H1 (cell line): ENCODE results near the gene GBP5. TPM values are rescaled to one million over a fixed set of nuclear protein-coding genes. Genes with fewer than 3 reads are reported as not detected.

Experiments
- CTCF ChIA-PET: fragments of 300-600 bp; sonication (Branson Sonifier 250); formaldehyde crosslinking; loops from one replicate; lab custom pipeline; 2021; ENCODE audit not compliant: partially characterized antibody; lab: Charles Lee
- POLR2A ChIA-PET: fragments of 300-600 bp; sonication (Branson Sonifier 250); formaldehyde crosslinking; loops from one replicate; lab custom pipeline; 2021; ENCODE audit warnings: inconsistent platforms; ENCODE audit not compliant: partially characterized antibody; lab: Charles Lee
- DNase-seq, 2 experiments: peaks; one replicate each; pipeline versions ENCODE4 v3.0.0 to v3.0.0-alpha.2; 2010 to 2022; ENCODE audit warnings: low spot score in 2 of 2, low read depth in 1 of 2, mixed read lengths in 1 of 2
- FAIRE-seq: peaks from 2 replicates; lab custom pipeline; 2011; peaks lifted over from hg19 to GRCh38; lab: Jason Lieb, UNC
- H2AFZ ChIP-seq: 2 replicates; pipeline ENCODE4 v1.8.1; 2012; ENCODE audit warnings: low read length, inconsistent platforms
- H2AK5ac ChIP-seq: 2 replicates; pipeline ENCODE4 v1.6.1; 2013; ENCODE audit warnings: low read depth, low read length
- H2BK120ac ChIP-seq: replicated peaks from 2 replicates; pipeline ENCODE3; 2013; ENCODE audit warnings: low read depth, low read length, inconsistent platforms
- H2BK12ac ChIP-seq: 2 replicates; pipeline ENCODE4 v1.6.1; 2013; ENCODE audit warnings: low read depth, low read length
- H2BK15ac ChIP-seq: 2 replicates; pipeline ENCODE4 v1.6.1; 2013; ENCODE audit warnings: low read length
- H2BK20ac ChIP-seq: 2 replicates; pipeline ENCODE4 v1.6.1; 2013; ENCODE audit warnings: low read length
- H2BK5ac ChIP-seq: 2 replicates; pipeline ENCODE4 v1.6.1; 2013; ENCODE audit warnings: low read depth, low read length
- H3K14ac ChIP-seq: 2 replicates; pipeline ENCODE4 v1.6.1; 2013; ENCODE audit warnings: inconsistent platforms; ENCODE audit not compliant: insufficient read length
- H3K18ac ChIP-seq: 2 replicates; pipeline ENCODE4 v1.6.1; 2013; ENCODE audit warnings: low read length; ENCODE audit errors: extremely low read depth
- H3K23ac ChIP-seq: 2 replicates; pipeline ENCODE4 v1.6.1; 2013; ENCODE audit warnings: inconsistent platforms; ENCODE audit not compliant: insufficient read length
- H3K23me2 ChIP-seq: 2 replicates; pipeline ENCODE4 v1.6.1; 2013; ENCODE audit warnings: low read depth, low read length
- H3K27ac ChIP-seq: 2 replicates; pipeline ENCODE4 v1.6.1; 2011; ENCODE audit warnings: low read depth, low read length, inconsistent platforms
- H3K27me3 ChIP-seq, 4 experiments: replicated peaks in 1 of 4; 1 replicate in 1 of 4; 2 replicates in 3 of 4; pipeline versions ENCODE4 v1.6.1 to v1.8.1; 2011 to 2013; ENCODE audit warnings: low read length in 3 of 4, mild to moderate bottlenecking in 3 of 4, inconsistent platforms in 2 of 4, mixed read lengths in 2 of 4, moderate library complexity in 1 of 4; ENCODE audit not compliant: control insufficient read depth in 3 of 4, insufficient read depth in 3 of 4; ENCODE audit errors: extremely low read depth in 1 of 4
- H3K36me3 ChIP-seq, 4 experiments: 2 replicates each; pipeline versions ENCODE4 v1.6.1 to v1.8.1; 2011 to 2013; ENCODE audit warnings: mild to moderate bottlenecking in 4 of 4, low read length in 3 of 4, moderate library complexity in 2 of 4, control low read depth in 1 of 4, inconsistent platforms in 1 of 4; ENCODE audit not compliant: insufficient read depth in 4 of 4, control insufficient read depth in 2 of 4
- H3K4ac ChIP-seq: replicated peaks from 2 replicates; pipeline ENCODE3; 2013; ENCODE audit warnings: low read length, low read depth, mixed read lengths, inconsistent platforms; ENCODE audit not compliant: insufficient read length
- H3K4me1 ChIP-seq, 4 experiments: replicated peaks in 1 of 4; 1 replicate in 1 of 4; 2 replicates in 3 of 4; pipeline versions ENCODE4 v1.6.1 to v1.8.1; 2011 to 2013; ENCODE audit warnings: low read length in 3 of 4, inconsistent platforms in 2 of 4, mixed read lengths in 1 of 4; ENCODE audit not compliant: insufficient read depth in 4 of 4, control insufficient read depth in 3 of 4
- H3K4me2 ChIP-seq, 2 experiments: 2 replicates each; pipeline versions ENCODE4 v1.6.1 to v1.8.1; 2011 to 2013; ENCODE audit warnings: low read depth in 2 of 2, low read length in 2 of 2, control low read depth in 1 of 2, inconsistent platforms in 1 of 2, mild to moderate bottlenecking in 1 of 2; ENCODE audit not compliant: insufficient read depth in 1 of 2
- H3K4me3 ChIP-seq, 4 experiments: fragments of 200-600, 300-600 bp in 1 of 4; sonication (generic), shearing (Covaris generic), sonication (Bioruptor Twin) in 1 of 4; 2 replicates each; pipeline versions ENCODE4 v1.5.1 to v1.8.1; 2011 to 2016; ENCODE audit warnings: low read length in 4 of 4, low read depth in 3 of 4, control low read depth in 2 of 4, inconsistent platforms in 2 of 4, mild to moderate bottlenecking in 2 of 4, mixed read lengths in 1 of 4, moderate library complexity in 1 of 4; ENCODE audit not compliant: insufficient read depth in 2 of 4; ENCODE audit errors: extremely low read depth in 1 of 4
- H3K56ac ChIP-seq: replicated peaks from 2 replicates; pipeline ENCODE3; 2013; ENCODE audit warnings: low read depth, mild to moderate bottlenecking, mixed read lengths, low read length, inconsistent platforms; ENCODE audit not compliant: insufficient read length
- H3K79me1 ChIP-seq: 2 replicates; pipeline ENCODE4 v1.6.1; 2013; ENCODE audit warnings: low read depth, low read length, control low read depth
- H3K79me2 ChIP-seq, 2 experiments: 2 replicates each; pipeline versions ENCODE4 v1.6.1 to v1.8.1; 2012 to 2013; ENCODE audit warnings: low read length in 2 of 2, mild to moderate bottlenecking in 2 of 2, inconsistent platforms in 1 of 2; ENCODE audit not compliant: insufficient read depth in 2 of 2, control insufficient read depth in 1 of 2
- H3K9ac ChIP-seq, 4 experiments: replicated peaks in 1 of 4; 1 replicate in 1 of 4; 2 replicates in 3 of 4; pipeline versions ENCODE4 v1.6.1 to v1.8.1; 2011 to 2013; ENCODE audit warnings: low read depth in 3 of 4, low read length in 3 of 4, control low read depth in 2 of 4, mild to moderate bottlenecking in 2 of 4, moderate library complexity in 2 of 4, inconsistent platforms in 1 of 4; ENCODE audit errors: extremely low read depth in 1 of 4
- H3K9me3 ChIP-seq, 2 experiments: 2 replicates each; pipeline versions ENCODE4 v1.6.1 to v1.8.1; 2012 to 2013; ENCODE audit warnings: mild to moderate bottlenecking in 2 of 2, moderate library complexity in 2 of 2, control low read depth in 1 of 2, inconsistent platforms in 1 of 2, low read depth in 1 of 2, low read length in 1 of 2, mixed read lengths in 1 of 2; ENCODE audit not compliant: insufficient read depth in 2 of 2
- H4K20me1 ChIP-seq, 2 experiments: replicated peaks in 1 of 2; 2 replicates each; pipeline versions ENCODE3 to v1.8.1; 2011 to 2013; ENCODE audit warnings: inconsistent platforms in 2 of 2, low read length in 2 of 2, mild to moderate bottlenecking in 1 of 2; ENCODE audit not compliant: insufficient read depth in 2 of 2, control insufficient read depth in 1 of 2
- H4K5ac ChIP-seq: 2 replicates; pipeline ENCODE4 v1.6.1; 2013; ENCODE audit warnings: low read length, low read depth, mixed read lengths, inconsistent platforms; ENCODE audit not compliant: insufficient read length
- H4K8ac ChIP-seq: 2 replicates; pipeline ENCODE4 v1.8.0; 2013; ENCODE audit warnings: mild to moderate bottlenecking, moderate library complexity, low read length, inconsistent platforms; ENCODE audit not compliant: insufficient read depth; ENCODE audit errors: extremely low read depth
- H4K91ac ChIP-seq: replicated peaks from 2 replicates; pipeline ENCODE3; 2013; ENCODE audit warnings: low read length, mixed read lengths, inconsistent platforms; ENCODE audit not compliant: insufficient read length
- CEBPB ChIP-seq: IDR thresholded peaks from 2 replicates; pipeline ENCODE4 v1.6.1; 2012; ENCODE audit warnings: low read depth, low read length
- CTBP2 ChIP-seq: IDR thresholded peaks from 2 replicates; pipeline ENCODE4 v1.7.0; 2011; ENCODE audit warnings: borderline replicate concordance, mild to moderate bottlenecking, moderate library complexity, mixed read lengths, low read length; ENCODE audit not compliant: insufficient read depth, insufficient read length
- CTCF ChIP-seq, 3 experiments: IDR thresholded peaks; 1 replicate in 2 of 3; 2 replicates in 1 of 3; pipeline versions ENCODE4 v1.5.1 to v1.6.1; 2011; ENCODE audit warnings: low read length in 3 of 3, mild to moderate bottlenecking in 3 of 3, inconsistent platforms in 2 of 3, low read depth in 1 of 3, moderate library complexity in 1 of 3; ENCODE audit not compliant: insufficient read depth in 1 of 3; ENCODE audit errors: control extremely low read depth in 1 of 3
- EGR1 ChIP-seq: IDR thresholded peaks from 2 replicates; pipeline ENCODE4 v1.6.1; 2011; ENCODE audit warnings: low read depth, low read length, borderline replicate concordance
- EP300 ChIP-seq, 2 experiments: IDR thresholded peaks; 1 replicate in 1 of 2; 2 replicates in 1 of 2; pipeline ENCODE4 v1.6.1; 2011 to 2012; ENCODE audit warnings: low read depth in 2 of 2, low read length in 2 of 2, mild to moderate bottlenecking in 2 of 2, borderline replicate concordance in 1 of 2, inconsistent platforms in 1 of 2, moderate library complexity in 1 of 2
- KDM5A ChIP-seq: fragments of 200-600 bp; IDR thresholded peaks from 2 replicates; pipeline ENCODE4 v1.7.1; 2012; ENCODE audit warnings: mild to moderate bottlenecking, low read length, inconsistent platforms, mixed read lengths
- MAX ChIP-seq: IDR thresholded peaks from 2 replicates; pipeline ENCODE4 v1.6.1; 2012; ENCODE audit warnings: inconsistent platforms
- POU5F1 ChIP-seq: IDR thresholded peaks from 2 replicates; pipeline ENCODE4 v1.6.1; 2011; ENCODE audit warnings: low read depth, mild to moderate bottlenecking, low read length, moderate library complexity
- SIN3A ChIP-seq, 2 experiments: IDR thresholded peaks in 1 of 2; conservative IDR thresholded peaks in 1 of 2; 2 replicates each; pipeline ENCODE4 v1.6.1; 2011 to 2012; ENCODE audit warnings: low read length in 2 of 2, improper control_type of control experiment in 1 of 2, low read depth in 1 of 2, mild to moderate bottlenecking in 1 of 2
- SIRT6 ChIP-seq: IDR thresholded peaks from one replicate; pipeline ENCODE4 v1.7.1; 2012; ENCODE audit warnings: low read length, inconsistent platforms
- SUZ12 ChIP-seq: fragments of 200-600 bp; sonication (generic); IDR thresholded peaks from 2 replicates; pipeline ENCODE4 v1.6.1; 2012; ENCODE audit warnings: mild to moderate bottlenecking, inconsistent platforms, low read length, moderate library complexity, mixed read lengths
- TAF7 ChIP-seq: optimal IDR thresholded peaks from 2 replicates; pipeline ENCODE3; 2011; ENCODE audit warnings: low read depth, mild to moderate bottlenecking, inconsistent platforms, low read length, moderate library complexity, borderline replicate concordance
- TBP ChIP-seq: IDR thresholded peaks from 2 replicates; pipeline ENCODE4 v1.6.1; 2011; ENCODE audit warnings: low read depth, low read length, improper control_type of control experiment
- polyA plus RNA-seq, 7 experiments: library from polyadenylated mRNA; depleted of rRNA in 3 of 7; stranded (reverse) in 5 of 7; unstranded in 2 of 7; fragments of >200 nt in 5 of 7; fragments of 200-250 nt in 2 of 7; gene quantifications; 1 replicate in 5 of 7; 2 replicates in 1 of 7; 4 replicates in 1 of 7; pipeline versions ENCODE4 v1.2.1 to v1.2.3, GENCODE V29; 2011 to 2013; ENCODE audit warnings: missing spikeins in 2 of 7, mixed read lengths in 2 of 7
- total RNA-seq: library from RNA; stranded (reverse); fragmentation: NEBNext Ultra II Directional; extraction: Animal tissue kit (Norgen Biotek cat#: 25700); gene quantifications from 2 replicates; pipeline ENCODE4 v1.2.1, GENCODE V29; 2021

Gene GBP5
- total and polyA plus RNA-seq, 2 of the 8 experiments (the other 6 are each of a cell fraction or from before 2014, with no cell fraction given) = not detected

- no peaks in the 10 kb centered on the region for H3K27me3 ChIP-seq
- H3K27ac ChIP-seq = no peak overlapping the region
- H3K79me2 ChIP-seq = no peaks in the 10 kb centered on the region
- H4K8ac ChIP-seq = no peak overlapping the region
- no peak overlapping the region for H4K91ac ChIP-seq
- no peak overlapping the region for H2BK120ac ChIP-seq
- H3K4ac ChIP-seq = no peak overlapping the region
- H4K5ac ChIP-seq = no peak overlapping the region
- peaks cover 0 to 4% of the 10 kb centered on the region in 2 experiments; a peak in 1 of 4 replicates for H3K9me3 ChIP-seq
- H3K14ac ChIP-seq = no peak overlapping the region
- H3K23ac ChIP-seq = no peak overlapping the region
- no peak overlapping the region for H3K9ac ChIP-seq
- ChIA-PET POLR2A (no interaction called here), CTCF (no interaction called here)
- no peak for FAIRE-seq
- no peak overlapping the region for H2AFZ ChIP-seq
- H3K79me1 ChIP-seq = no peaks in the 10 kb centered on the region
- H2BK12ac ChIP-seq = no peak overlapping the region
- H2BK15ac ChIP-seq = no peak overlapping the region
- H4K20me1 ChIP-seq = no peaks in the 10 kb centered on the region
- H3K18ac ChIP-seq = no peak overlapping the region
- H3K4me3 ChIP-seq = no peak overlapping the region
- no peak overlapping the region for H2BK5ac ChIP-seq
- H3K56ac ChIP-seq = no peak overlapping the region
- no peak for DNase-seq
- no peaks in the 10 kb centered on the region for H3K23me2 ChIP-seq
- H3K36me3 ChIP-seq = no peaks in the 10 kb centered on the region
- no peaks in the 10 kb centered on the region for H3K4me1 ChIP-seq
- no peak overlapping the region for H2AK5ac ChIP-seq
- no peak overlapping the region for H2BK20ac ChIP-seq
- H3K4me2 ChIP-seq = no peak overlapping the region
- TF ChIP-seq CEBPB (no peak), POU5F1 (no peak), KDM5A (no peak), MAX (no peak), SUZ12 (no peak), SIRT6 (no peak), EGR1 (no peak), SIN3A (conservative IDR thresholded peaks at IDR 0.05 in 1 of 2, IDR thresholded peaks at IDR 0.05 in 1 of 2; ENCODE audit: low read depth in 1 of 2, low read length in 2 of 2) (no peak), TAF7 (no peak), CTBP2 (no peak), TBP (no peak), EP300 (IDR thresholded peaks at IDR 0.05; ENCODE audit: borderline replicate concordance in 1 of 2, low read depth in 2 of 2, low read length in 2 of 2) (no peak), CTCF (IDR thresholded peaks at IDR 0.05; ENCODE audit: control extremely low read depth in 1 of 3, insufficient read depth in 1 of 3, low read depth in 1 of 3, low read length in 3 of 3) (no peak)
Observed at GRCh38 chr1:89312572-89312971, 39.9 kb upstream of the GBP5 start.
